ENCODE data around the gene RHOV.

RHOV gene

DNA sequence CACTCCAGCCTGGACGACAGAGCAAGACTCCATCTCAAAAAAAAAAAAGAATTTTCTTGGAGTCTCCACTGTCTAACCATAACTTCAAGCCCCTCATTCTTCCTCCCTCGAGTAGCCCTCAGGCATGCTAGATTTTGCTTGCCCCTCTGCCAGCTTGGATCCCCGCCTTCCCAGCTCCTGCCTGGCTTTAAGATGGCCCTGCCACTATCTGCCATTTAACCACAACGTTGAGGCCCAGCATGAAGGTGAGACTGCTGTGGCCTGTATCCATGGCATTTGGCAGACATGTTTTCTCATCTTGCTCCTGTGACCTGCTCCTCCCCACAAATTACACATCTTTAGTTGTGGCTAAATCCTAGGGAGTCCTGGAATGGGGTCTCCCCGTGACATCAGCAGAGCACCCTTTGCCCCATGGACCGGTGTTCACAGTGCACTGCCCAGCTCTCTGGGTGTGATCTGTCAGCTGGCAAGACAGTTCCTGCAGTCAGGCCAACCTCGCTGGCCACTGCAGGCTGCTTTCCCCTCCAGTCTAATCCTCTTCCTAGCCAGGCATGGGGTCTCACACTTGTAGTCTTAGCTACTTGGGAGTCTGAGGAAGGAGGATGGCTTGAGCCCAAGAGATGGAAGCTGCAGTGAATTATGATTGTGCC lies 30.6 kb upstream of the RHOV start (continued):
- TF ChIP-seq, protein P1, sequence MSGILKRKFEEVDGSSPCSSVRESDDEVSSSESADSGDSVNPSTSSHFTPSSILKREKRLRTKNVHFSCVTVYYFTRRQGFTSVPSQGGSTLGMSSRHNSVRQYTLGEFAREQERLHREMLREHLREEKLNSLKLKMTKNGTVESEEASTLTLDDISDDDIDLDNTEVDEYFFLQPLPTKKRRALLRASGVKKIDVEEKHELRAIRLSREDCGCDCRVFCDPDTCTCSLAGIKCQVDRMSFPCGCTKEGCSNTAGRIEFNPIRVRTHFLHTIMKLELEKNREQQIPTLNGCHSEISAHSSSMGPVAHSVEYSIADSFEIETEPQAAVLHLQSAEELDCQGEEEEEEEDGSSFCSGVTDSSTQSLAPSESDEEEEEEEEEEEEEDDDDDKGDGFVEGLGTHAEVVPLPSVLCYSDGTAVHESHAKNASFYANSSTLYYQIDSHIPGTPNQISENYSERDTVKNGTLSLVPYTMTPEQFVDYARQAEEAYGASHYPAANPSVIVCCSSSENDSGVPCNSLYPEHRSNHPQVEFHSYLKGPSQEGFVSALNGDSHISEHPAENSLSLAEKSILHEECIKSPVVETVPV (CRISPR knock-in tag; IDR thresholded peaks at IDR 0.05), result no peak
- no peak for TF ChIP-seq BACH2 (CRISPR knock-in tag; IDR thresholded peaks at IDR 0.05; ENCODE audit: borderline replicate concordance)
- no peak for TF ChIP-seq ZFP3 (CRISPR knock-in tag; IDR thresholded peaks at IDR 0.05)
- no peak for TF ChIP-seq CREB5 (CRISPR knock-in tag; IDR thresholded peaks at IDR 0.05; ENCODE audit: low read depth)
- TF ChIP-seq ZNF8 (CRISPR knock-in tag; IDR thresholded peaks at IDR 0.05), result no peak

- no peak for TF ChIP-seq SNAI2 (CRISPR knock-in tag; IDR thresholded peaks at IDR 0.05)
- TF ChIP-seq ZFP30 (CRISPR knock-in tag; IDR thresholded peaks at IDR 0.05), result no peak
- TF ChIP-seq TCF4 (CRISPR knock-in tag; IDR thresholded peaks at IDR 0.05; ENCODE audit: borderline replicate concordance), result no peak
- TF ChIP-seq ARNTL (CRISPR knock-in tag; IDR thresholded peaks at IDR 0.05; ENCODE audit: borderline replicate concordance, low read depth), result no peak
- no peak for TF ChIP-seq ZC3H10 (CRISPR knock-in tag; IDR thresholded peaks at IDR 0.05)
- ATAC-seq, result no peak
Measured at GRCh38 chr15:40902605-40903561, 28.8 kb upstream of the RHOV start.

DNA sequence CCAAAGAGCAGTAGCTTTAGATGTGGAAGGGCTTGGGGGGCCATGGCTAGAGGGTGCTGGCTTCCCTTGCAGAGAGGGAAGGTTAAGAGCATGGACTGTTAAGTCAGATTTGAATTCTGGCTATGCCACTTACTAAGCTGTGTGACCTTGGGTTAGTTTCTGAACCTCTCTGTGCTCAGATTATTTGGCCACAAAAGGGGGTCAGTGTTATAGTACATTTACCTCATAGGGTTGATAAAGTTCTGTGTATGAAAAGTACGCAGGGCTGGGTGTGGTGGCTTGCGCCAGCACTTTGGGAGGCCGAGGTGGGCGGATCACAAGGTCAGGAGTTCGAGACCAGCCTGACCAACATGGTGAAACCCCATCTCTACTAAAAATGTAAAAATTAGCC lies 27.0 kb upstream of the RHOV start:
- no peak for ATAC-seq
- TF ChIP-seq ZNF8 (CRISPR knock-in tag; IDR thresholded peaks at IDR 0.05), result no peak
- no peak for TF ChIP-seq ESRRG (CRISPR knock-in tag; IDR thresholded peaks at IDR 0.05)

DNA sequence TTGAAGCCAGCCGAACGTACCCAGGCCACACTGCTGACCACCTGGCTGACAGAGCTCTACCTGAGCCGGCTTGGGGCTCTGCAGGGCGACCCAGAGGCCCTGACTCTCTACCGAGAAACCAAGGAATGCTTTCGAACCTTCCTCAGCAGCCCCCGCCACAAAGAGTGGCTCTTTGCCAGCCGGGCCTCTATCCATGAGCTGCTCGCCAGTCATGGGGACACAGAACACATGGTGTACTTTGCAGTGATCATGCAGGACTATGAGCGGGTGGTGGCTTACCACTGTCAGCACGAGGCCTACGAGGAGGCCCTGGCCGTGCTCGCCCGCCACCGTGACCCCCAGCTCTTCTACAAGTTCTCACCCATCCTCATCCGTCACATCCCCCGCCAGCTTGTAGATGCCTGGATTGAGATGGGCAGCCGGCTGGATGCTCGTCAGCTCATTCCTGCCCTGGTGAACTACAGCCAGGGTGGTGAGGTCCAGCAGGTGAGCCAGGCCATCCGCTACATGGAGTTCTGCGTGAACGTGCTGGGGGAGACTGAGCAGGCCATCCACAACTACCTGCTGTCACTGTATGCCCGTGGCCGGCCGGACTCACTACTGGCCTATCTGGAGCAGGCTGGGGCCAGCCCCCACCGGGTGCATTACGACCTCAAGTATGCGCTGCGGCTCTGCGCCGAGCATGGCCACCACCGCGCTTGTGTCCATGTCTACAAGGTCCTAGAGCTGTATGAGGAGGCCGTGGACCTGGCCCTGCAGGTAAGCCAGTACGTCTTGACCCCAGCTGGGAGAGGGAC lies 26.4 kb upstream of the RHOV start:
- no peak for ATAC-seq
- TF ChIP-seq, protein P2, sequence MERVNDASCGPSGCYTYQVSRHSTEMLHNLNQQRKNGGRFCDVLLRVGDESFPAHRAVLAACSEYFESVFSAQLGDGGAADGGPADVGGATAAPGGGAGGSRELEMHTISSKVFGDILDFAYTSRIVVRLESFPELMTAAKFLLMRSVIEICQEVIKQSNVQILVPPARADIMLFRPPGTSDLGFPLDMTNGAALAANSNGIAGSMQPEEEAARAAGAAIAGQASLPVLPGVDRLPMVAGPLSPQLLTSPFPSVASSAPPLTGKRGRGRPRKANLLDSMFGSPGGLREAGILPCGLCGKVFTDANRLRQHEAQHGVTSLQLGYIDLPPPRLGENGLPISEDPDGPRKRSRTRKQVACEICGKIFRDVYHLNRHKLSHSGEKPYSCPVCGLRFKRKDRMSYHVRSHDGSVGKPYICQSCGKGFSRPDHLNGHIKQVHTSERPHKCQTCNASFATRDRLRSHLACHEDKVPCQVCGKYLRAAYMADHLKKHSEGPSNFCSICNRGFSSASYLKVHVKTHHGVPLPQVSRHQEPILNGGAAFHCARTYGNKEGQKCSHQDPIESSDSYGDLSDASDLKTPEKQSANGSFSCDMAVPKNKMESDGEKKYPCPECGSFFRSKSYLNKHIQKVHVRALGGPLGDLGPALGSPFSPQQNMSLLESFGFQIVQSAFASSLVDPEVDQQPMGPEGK (CRISPR knock-in tag; IDR thresholded peaks at IDR 0.05; ENCODE audit: borderline replicate concordance), result no peak
- TF ChIP-seq ISL1 (CRISPR knock-in tag; IDR thresholded peaks at IDR 0.05), result no peak
- TF ChIP-seq, protein P1 (CRISPR knock-in tag; IDR thresholded peaks at IDR 0.05), result no peak
- no peak for TF ChIP-seq ZNF565 (CRISPR knock-in tag; conservative IDR thresholded peaks at IDR 0.05; ENCODE audit: low read depth)
- no peak for TF ChIP-seq RARB (CRISPR knock-in tag; IDR thresholded peaks at IDR 0.05)
- no peak for TF ChIP-seq GLIS3 (CRISPR knock-in tag; IDR thresholded peaks at IDR 0.05)
- no peak for TF ChIP-seq ESRRG (CRISPR knock-in tag; IDR thresholded peaks at IDR 0.05)

DNA sequence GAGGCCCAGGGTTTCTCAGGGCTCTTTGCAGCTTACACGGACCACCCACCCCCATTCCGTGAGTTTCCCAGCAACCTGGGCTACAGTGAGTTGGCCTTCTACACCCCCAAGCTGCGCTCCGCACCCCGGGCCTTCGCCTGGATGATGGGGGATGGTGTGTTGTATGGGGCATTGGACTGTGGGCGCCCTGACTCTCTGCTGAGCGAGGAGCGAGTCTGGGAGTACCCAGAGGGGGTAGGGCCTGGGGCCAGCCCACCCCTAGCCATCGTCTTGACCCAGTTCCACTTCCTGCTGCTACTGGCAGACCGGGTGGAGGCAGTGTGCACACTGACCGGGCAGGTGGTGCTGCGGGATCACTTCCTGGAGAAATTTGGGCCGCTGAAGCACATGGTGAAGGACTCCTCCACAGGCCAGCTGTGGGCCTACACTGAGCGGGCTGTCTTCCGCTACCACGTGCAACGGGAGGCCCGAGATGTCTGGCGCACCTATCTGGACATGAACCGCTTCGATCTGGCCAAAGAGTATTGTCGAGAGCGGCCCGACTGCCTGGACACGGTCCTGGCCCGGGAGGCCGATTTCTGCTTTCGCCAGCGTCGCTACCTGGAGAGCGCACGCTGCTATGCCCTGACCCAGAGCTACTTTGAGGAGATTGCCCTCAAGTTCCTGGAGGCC lies 25.6 kb upstream of the RHOV start:
- ATAC-seq, result no peak
- no peak for TF ChIP-seq ZNF8 (CRISPR knock-in tag; IDR thresholded peaks at IDR 0.05)
- TF ChIP-seq, protein P2 (CRISPR knock-in tag; IDR thresholded peaks at IDR 0.05; ENCODE audit: borderline replicate concordance), result no peak
- TF ChIP-seq TCF4 (CRISPR knock-in tag; IDR thresholded peaks at IDR 0.05; ENCODE audit: borderline replicate concordance), result no peak
- TF ChIP-seq ZNF70 (CRISPR knock-in tag; IDR thresholded peaks at IDR 0.05), result no peak
- no peak for TF ChIP-seq TSHZ2 (CRISPR knock-in tag; IDR thresholded peaks at IDR 0.05)
- no peak for TF ChIP-seq ISL1 (CRISPR knock-in tag; IDR thresholded peaks at IDR 0.05)
- no peak for TF ChIP-seq PPARA (CRISPR knock-in tag; IDR thresholded peaks at IDR 0.05; ENCODE audit: borderline replicate concordance)
- TF ChIP-seq ZFP30 (CRISPR knock-in tag; IDR thresholded peaks at IDR 0.05), result no peak
- no peak for TF ChIP-seq BACH2 (CRISPR knock-in tag; IDR thresholded peaks at IDR 0.05; ENCODE audit: borderline replicate concordance)
